Stimulated activated CD8-positive, alpha-beta memory T cell treated with anti-CD3 and anti-CD28 coated beads, Interleukin-4, amount 100 ng/mL, for 48 hours (primary cell): Measurements from ENCODE around the gene PRDM15.

ENCODE experiments used
- DNase-seq: peaks from one replicate; pipeline ENCODE4 v3.0.0-alpha.2; 2020

Gene PRDM15

GRCh38 chr21:41907496-41908258, 28.5 kb upstream of the PRDM15 start:
- no peak for DNase-seq

GRCh38 chr21:41906770-41907169, 27.6 kb upstream of the PRDM15 start:
- DNase-seq, result no peak

GRCh38 chr21:41903559-41904351, 24.6 kb upstream of the PRDM15 start:
- DNase-seq, result no peak

- DNase-seq, result no peak
Observed at GRCh38 chr21:41902946-41903345, 23.8 kb upstream of the PRDM15 start.

- no peak for DNase-seq
Observed at GRCh38 chr21:41901782-41902181, 22.6 kb upstream of the PRDM15 start.

- peak; percentile 67 for DNase-seq
Observed at GRCh38 chr21:41901099-41901498, 22.0 kb upstream of the PRDM15 start.

GRCh38 chr21:41900401-41900800, 21.3 kb upstream of the PRDM15 start:
- DNase-seq, result no peak

- DNase-seq, result peak; percentile 81
Observed at GRCh38 chr21:41899426-41900202, 20.5 kb upstream of the PRDM15 start.

GRCh38 chr21:41898998-41899397, 19.9 kb upstream of the PRDM15 start:
- no peak for DNase-seq

GRCh38 chr21:41897700-41898099, 18.6 kb upstream of the PRDM15 start:
- no peak for DNase-seq

- DNase-seq, result no peak
Observed at GRCh38 chr21:41897047-41897669, 18.0 kb upstream of the PRDM15 start.

- DNase-seq, result peak; percentile 59
Observed at GRCh38 chr21:41895643-41896493, 16.7 kb upstream of the PRDM15 start.

GRCh38 chr21:41894922-41895557, 15.9 kb upstream of the PRDM15 start:
- DNase-seq, result no peak

- DNase-seq, result no peak
Observed at GRCh38 chr21:41894511-41894910, 15.4 kb upstream of the PRDM15 start.

- no peak for DNase-seq
Observed at GRCh38 chr21:41892726-41893125, 13.6 kb upstream of the PRDM15 start.

GRCh38 chr21:41891132-41891531, 12.0 kb upstream of the PRDM15 start:
- no peak for DNase-seq

- DNase-seq, result no peak
Observed at GRCh38 chr21:41890355-41890754, 11.2 kb upstream of the PRDM15 start.

- DNase-seq, result no peak
Observed at GRCh38 chr21:41888749-41889376, 9.7 kb upstream of the PRDM15 start.

GRCh38 chr21:41887667-41888066, 8.5 kb upstream of the PRDM15 start:
- no peak for DNase-seq

GRCh38 chr21:41886328-41886727, 7.2 kb upstream of the PRDM15 start:
- DNase-seq, result no peak
